ENCODE measurements around the gene GRN.
A peak's percentile ranks its signal among the peaks of the same experiment; 100 is the strongest.
"Not testable (repeated sequence)": the region's sequence is repeated elsewhere in the genome, so short reads cannot be mapped to it uniquely, and the experiment has no call there.

The GRN gene

DNA sequence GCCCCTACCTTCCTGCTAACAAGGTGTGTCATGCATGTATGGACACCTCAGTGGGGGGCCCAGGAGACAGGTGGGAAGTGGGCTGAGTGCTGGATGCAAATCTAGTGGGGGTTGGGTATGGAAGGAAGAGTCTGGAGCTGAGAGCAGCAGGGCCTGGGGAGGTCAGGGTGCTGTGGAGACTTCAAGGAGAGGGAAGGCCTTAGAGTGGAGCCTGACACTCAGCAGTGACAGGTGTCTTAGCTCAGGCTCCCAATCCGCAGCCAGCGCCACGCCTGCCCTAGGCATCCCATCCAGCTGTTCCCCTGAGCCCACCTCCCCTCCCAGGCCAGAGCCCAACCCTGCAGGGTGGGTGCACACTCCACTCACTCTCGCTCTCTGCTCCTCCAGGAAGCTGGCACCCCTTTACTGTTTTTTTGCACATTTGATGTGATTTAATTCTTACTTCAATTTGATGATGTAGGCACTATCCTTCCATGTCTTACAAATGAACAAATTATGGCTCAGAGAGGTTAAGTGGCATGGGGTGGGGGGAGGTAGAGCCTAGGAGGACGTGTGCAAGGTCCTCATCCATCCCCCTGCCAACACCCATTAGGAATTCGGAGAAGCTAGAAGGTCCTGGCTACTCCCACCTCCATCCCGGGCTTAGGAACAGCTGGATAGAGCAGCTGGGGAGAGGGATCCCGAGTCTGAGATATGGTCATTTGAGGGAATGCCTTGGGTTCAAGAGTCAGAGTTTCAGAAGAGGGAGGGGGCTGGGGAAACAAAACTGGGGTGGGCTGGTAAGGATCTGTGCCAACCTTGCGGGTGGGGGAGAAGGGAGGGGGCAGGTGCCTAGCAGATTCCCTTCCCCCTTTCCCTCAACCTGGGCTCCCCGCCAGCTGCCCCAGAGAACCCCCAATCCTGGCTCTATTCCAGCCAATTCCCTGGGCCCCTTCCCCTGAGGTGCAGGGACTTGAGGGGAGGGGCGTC is 16.5 kb downstream of the GRN start:
- no peak for DNase-seq
- no peak overlapping the region for H3K4me3 ChIP-seq (ENCODE audit: low read depth, low read length)
- no peaks in the 10 kb centered on the region for H3K36me3 ChIP-seq
- H3K4me1 ChIP-seq: peaks cover 8% of the 10 kb centered on the region; the same call in 1 of the 2 replicates
- no peaks in the 10 kb centered on the region for H3K9me3 ChIP-seq
- TF ChIP-seq, protein P1, sequence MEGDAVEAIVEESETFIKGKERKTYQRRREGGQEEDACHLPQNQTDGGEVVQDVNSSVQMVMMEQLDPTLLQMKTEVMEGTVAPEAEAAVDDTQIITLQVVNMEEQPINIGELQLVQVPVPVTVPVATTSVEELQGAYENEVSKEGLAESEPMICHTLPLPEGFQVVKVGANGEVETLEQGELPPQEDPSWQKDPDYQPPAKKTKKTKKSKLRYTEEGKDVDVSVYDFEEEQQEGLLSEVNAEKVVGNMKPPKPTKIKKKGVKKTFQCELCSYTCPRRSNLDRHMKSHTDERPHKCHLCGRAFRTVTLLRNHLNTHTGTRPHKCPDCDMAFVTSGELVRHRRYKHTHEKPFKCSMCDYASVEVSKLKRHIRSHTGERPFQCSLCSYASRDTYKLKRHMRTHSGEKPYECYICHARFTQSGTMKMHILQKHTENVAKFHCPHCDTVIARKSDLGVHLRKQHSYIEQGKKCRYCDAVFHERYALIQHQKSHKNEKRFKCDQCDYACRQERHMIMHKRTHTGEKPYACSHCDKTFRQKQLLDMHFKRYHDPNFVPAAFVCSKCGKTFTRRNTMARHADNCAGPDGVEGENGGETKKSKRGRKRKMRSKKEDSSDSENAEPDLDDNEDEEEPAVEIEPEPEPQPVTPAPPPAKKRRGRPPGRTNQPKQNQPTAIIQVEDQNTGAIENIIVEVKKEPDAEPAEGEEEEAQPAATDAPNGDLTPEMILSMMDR (IDR thresholded peaks at IDR 0.05; ENCODE audit: low read depth, low read length): no peak
- H3K27me3 ChIP-seq: no peaks in the 10 kb centered on the region

DNA sequence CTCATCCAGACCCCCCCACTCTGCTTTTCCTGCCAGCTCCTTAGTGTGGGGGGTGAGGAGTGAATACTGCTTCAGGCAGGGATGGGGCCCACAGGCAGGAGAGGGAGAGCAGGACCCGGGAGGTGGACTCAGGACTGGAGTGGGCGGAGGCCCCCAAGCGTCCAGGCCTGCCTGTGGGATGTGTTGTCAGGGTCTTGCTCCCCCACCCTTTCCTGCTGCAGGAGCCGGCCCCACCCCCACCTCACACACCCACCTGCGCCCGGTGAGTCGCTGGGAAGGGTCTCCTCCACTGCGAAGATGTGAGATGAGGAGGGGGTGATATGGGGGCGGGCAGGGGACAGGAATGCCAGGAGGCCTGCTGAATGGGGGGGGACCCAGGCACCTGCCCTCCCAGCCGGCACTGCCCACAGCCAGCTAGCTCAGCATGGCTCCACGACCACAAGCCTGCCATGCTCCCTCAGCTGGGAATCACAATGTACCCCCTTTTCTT is 17.4 kb downstream of the GRN start:
- Histone ChIP-seq H3K36me3 (no peaks in the 10 kb centered on the region), H3K27me3 (no peaks in the 10 kb centered on the region), H3K4me3 (ENCODE audit: low read depth, low read length) (peak overlapping the region; percentile 79), H3K4me1 (peaks cover 8% of the 10 kb centered on the region; the same call in 1 of the 2 replicates), H3K9me3 (no peaks in the 10 kb centered on the region)
- DNase-seq: no peak
- TF ChIP-seq, protein P1 (IDR thresholded peaks at IDR 0.05; ENCODE audit: low read depth, low read length): no peak

DNA sequence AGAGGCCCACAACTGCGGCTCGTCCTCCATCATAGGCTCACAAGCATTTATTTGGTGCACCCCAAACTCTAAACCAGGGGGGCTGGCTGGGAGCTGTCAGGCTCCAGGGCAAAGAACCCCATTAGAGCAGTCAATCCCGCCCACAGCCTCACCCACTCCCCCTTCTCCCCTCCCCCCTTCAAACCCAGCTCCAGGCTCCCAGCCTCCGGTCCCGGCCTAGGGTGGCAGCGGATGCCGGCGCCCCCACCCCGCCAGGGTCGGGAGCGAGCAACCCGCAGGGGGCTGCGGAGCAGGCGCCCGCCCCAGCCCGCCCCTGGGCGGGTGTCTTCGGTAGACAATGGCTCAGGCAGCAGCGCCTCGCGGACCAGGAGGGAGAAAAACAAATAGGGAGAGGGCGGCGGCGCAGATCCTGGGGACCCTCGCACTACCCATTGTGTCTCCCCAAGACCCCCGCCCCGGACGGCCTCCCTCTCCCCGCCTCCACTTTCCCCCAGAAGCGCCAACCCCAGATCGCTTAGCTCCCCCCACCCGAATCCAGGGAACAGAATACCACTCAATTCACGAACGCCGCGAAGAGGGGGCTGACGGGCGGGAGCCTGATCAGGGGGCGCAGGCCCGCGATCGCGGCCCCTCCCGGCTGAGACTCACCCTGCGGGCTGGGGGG is 18.0 kb downstream of the GRN start:
- Histone ChIP-seq H3K4me3 (ENCODE audit: low read depth, low read length) (peak overlapping the region; percentile 79), H3K9me3 (no peaks in the 10 kb centered on the region), H3K27me3 (no peaks in the 10 kb centered on the region), H3K36me3 (no peaks in the 10 kb centered on the region), H3K4me1 (peaks cover 8% of the 10 kb centered on the region; the same call in 1 of the 2 replicates)
- peak; percentile 49 for DNase-seq
- TF ChIP-seq, protein P1 (IDR thresholded peaks at IDR 0.05; ENCODE audit: low read depth, low read length): no peak

DNA sequence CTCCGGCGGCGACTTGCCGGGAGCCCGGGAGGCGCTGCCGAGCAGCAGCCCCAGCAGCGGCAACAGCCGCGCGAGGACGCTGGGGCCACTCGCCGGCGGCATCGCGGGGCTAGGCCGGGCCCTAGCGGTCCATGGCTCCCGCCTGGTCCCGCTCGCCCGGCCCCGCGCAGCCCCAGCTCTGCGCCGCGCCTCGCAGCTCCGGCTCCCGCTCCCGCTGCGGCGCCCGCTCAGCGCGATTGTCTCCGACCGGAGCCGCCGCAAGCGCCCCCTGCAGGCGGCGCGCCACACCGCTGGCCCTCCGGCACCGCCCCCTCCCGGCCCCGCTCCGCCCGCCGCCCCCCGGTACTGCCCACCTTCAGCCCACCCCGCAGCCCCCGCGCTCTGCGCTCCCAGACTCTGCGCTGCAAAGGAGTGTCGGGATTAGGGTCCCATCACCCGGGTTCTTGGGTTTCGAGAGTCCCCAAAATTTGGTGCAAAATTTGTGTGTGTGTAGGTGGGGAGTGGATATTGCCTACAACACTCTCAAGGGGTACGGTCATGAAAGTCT is 18.6 kb downstream of the GRN start, which contains the start of gene FAM171A2:
Gene FAM171A2 (minus strand): TSS at position 241 of the 547 bp plus-strand sequence. CDS start 139 bp downstream, at position 102.
- Histone ChIP-seq H3K9me3 (no peaks in the 10 kb centered on the region), H3K36me3 (no peaks in the 10 kb centered on the region), H3K27me3 (no peaks in the 10 kb centered on the region), H3K4me1 (peaks cover 8% of the 10 kb centered on the region; the same call in 1 of the 2 replicates), H3K4me3 (ENCODE audit: low read depth, low read length) (peak within 1 kb of the TSS; percentile 79)
- peak; percentile 85 for DNase-seq
- TF ChIP-seq, protein P1 (IDR thresholded peaks at IDR 0.05; ENCODE audit: low read depth, low read length): peak; percentile 39; the same call in 1 of the 2 replicates

DNA sequence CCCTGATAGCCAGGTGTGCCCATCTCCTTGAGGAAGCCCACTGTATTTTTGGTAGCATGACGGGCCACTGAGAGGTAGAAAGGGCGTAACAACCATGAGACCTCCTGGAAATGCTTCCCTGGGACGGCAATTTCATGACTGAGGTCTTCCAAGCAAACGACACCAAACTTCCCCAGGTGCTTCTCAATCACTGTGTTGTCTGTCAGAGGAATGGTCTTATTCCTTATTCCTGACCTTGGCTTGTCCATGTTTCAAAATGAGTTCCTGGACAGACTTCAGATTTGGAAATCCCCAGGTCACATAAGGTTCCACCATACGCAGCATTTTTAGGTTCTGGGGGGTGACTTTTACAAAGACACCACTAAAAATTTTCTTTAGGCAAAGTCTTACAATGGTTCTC is 19.9 kb downstream of the GRN start:
- not testable (repeated sequence) for H3K27me3 ChIP-seq; H3K9me3 ChIP-seq; H3K4me1 ChIP-seq; H3K36me3 ChIP-seq; H3K4me3 ChIP-seq (ENCODE audit: low read depth, low read length); DNase-seq

All from BE2C (cell line).